Nucleus accumbens (tissue), 56 donors: Measurements from ENCODE around the gene VAT1L.

Experiments used
- DNase-seq, 56 donors: peaks; one replicate each; lab custom pipeline; 2025; lab: John Stamatoyannopoulos, UW

The VAT1L gene

DNA sequence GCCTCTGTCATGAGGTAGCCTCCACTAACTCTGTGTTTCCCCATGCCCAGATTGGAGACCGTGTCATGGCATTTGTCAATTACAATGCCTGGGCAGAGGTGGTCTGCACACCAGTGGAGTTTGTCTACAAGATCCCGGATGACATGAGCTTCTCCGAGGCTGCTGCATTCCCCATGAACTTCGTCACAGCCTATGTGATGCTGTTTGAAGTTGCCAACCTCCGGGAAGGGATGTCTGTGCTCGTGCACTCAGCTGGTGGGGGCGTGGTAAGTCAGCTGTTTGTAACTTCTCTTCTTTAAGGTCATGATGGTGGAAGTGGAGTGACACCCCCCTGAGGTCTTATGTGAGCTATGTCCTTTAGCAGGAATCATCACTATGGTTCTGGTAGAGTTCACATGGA, 36.8 kb downstream of the VAT1L start:
- DNase-seq: no peak

DNA sequence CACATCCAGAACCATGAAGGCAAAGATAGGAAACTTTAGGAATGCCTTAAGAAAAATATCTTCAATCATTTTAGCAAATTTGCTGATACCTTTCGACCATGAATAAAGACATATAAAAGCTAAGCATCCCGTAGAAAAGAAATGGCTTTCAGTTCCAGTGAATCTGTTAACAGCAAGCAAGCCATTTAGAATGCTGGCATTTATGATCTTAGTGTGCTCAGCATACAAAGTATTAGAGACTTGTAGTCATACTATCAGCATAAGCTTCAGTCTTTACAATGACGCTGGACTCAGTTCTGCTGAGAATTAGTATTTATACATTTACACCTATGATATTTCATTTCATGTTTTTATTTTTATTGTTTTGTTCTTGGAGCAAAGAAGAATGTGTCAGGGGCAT, 38.7 kb downstream of the VAT1L start:
- no peak for DNase-seq

DNA sequence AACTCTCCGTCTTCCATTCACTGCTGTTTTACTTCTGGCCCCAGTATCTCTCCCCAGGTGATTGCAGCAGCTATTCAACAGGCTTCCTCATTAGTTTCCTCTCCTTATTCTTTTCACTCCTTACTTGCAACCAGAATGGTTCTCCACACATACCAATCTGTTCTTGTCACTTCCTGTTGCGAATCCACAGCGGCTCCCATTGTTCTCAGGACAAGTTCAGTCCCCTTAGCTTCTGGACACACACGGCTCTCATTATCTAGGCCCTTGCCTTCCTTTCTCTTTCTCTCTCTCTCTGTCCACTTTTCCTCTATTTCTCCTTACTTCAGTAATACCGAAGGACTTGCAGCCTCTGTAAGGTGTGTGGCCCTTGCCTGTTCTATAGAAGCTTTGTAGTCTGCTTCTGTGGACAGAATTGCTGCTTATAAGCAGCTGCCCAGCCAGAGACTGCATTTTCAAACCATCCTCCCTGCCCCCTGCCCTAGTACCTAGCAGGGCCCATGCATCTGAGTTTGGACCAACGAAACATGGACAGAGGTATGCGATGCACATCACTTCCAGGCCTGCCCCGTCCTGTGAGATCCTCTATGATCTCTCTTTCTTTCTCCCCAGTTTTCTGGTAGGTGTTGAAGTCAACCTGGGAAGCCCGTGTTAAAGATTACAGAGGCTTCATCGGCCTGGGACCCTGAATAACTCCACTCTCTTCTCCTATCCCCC, 45.7 kb downstream of the VAT1L start:
- no peak for DNase-seq

DNA sequence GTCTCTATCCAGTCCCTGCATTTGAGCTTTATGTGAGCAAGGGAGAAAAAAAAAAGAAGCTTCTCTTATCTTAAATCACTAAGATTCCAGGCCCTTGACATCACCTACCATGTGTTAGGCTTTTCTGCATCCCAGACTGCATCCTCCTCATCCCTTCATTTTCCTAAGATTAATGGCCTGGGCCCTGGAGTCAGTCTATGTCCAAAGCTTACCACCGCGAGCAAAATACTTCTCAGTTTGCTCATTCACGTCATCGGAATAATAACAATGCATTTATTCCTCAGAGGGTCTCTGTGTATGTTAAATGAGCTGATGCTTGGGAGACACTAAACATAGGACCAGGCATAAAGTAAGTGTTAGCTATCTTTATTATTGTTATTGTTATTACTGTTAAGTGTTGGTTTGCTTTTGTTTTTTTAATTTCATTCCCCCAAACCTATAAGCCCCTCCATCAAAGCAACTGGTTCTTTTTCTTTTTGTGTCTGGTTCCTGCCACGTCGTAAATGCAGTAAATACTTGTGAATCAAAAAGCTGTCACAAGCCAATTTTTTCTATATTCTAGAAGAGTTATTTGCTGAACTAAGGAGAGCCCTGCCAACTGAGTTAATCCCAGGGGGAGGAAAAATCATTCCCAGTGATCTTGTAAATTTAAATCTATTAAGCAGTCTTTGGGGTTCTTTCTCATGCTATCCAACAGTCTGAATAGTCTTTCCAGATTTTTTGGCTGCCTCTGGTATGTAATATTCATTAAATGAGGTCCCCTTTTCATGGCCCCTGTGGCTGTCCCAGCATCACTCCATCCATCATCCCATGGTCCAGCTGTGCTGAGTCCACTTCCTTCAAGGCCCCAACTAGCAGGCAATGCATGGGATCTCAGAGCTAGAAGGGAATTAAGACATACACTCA, 46.5 kb downstream of the VAT1L start:
- DNase-seq: no peak

DNA sequence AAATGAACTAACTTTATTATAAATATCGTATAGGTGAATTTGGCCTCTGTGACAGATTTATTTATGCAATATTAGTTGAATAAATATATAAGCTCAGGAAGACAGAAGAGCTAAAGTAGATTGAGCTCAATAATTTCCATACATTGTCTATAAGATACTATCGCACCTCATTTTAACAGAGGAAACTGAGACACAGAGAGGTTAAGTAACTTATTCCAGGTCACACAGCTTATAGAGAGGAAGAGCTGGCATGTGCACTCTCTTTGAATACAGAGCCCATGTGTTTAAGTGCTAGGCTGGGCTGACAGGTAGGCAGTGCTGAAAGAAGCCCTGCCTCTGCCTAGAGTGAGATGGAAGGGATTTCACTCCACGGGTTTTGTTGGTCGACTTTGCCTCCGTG, 48.4 kb downstream of the VAT1L start:
- no peak for DNase-seq

DNA sequence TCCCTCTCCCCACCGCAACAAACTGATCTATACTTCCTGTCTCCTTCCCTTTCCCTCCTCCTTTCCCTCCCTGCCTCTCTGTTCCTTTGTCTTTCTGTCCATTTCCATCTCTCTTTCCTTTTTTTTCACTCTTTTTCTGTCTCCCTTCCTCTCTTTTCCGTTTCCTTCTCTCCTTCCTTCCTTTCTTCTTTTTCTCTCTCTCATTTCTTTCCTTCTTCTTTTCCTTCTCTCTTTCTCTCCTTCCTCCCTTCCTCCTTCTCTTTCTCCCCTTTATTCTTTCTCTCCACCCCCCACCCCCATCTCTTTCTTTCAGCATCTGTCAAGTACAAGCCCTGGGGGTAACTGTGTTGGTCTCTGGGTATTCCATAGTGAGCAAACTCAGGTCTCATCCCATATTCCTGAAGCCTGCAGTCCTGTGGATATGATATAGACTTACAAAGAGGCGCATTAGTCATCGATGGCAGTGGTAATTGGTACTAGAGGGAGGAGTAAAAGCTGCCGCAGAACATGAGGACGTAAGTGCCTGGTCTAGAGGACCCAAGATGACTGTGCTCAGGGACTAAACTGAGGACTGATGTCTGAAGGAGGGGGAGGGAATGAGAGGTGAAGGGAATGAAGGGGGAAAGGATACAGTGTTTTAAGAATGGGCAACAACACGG, 50.4 kb downstream of the VAT1L start:
- DNase-seq: no peak

DNA sequence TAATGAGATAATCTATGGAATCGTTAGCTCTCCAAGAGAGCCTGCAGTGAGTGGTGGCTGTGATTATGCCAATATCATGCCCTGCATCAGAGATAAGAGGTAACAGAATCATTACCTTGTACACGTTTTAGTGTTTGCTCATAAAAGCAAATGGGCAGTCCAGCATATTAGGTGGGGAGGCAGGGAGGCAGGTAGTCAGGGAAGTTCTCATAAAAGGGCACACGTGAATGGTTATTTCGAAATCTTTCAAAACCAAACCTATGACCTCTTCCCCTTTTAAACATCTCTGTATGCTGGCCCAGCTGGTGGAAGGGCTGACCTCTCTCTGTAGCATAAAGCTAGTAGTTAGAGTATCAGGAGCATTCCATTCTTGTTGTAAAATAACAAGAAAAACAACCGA, 51.7 kb downstream of the VAT1L start:
- no peak for DNase-seq

DNA sequence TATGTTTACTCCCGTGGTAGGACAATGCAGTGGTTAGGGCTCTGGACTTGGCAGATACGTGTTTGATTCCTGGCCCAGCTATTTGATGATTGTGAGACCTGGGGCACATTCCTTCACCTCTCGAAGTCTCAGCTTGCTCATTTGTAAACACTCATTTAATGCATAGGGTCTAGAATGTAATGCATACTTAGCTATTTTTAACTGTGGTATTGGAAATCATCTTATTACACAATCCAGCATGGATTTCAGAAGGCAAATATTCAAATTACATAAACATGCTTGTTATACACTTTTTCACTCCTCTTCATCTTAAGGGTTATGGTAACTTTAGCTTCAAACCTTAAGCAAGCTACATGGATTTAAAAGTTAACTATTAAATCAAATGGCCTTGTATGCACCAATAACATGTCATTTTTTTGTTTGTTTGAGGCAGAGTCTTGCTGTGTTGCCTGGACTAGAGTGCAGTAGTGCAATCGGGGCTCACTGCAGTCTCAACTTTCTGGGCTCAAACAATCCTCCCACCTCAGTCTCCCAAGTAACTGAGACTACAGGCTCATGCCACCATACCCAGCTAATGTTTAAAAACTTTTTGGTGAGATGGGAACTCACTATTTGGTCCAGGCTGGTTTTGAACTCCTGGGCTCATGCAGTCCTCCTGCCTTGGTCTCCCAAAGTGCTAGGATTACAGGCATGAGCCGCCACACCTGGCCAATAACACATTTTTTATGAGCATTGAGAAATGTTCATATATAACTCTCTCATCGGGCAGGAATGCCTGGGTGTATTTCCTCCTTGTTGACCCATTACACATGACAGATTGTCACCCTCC, 52.5 kb downstream of the VAT1L start:
- DNase-seq: no peak

DNA sequence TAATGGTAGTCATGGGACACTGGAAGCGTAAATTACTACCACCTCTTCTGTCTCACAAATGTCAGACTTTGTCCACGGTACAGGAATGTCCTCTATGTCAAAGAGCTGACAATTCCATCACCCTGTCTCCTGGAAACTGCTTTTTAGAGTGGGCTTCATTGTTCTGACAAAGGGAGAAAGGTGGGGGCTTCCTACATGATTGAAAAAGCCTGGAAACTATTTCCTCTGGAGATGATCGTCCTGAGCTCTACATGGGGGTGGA, 53.1 kb downstream of the VAT1L start:
- DNase-seq: no peak

DNA sequence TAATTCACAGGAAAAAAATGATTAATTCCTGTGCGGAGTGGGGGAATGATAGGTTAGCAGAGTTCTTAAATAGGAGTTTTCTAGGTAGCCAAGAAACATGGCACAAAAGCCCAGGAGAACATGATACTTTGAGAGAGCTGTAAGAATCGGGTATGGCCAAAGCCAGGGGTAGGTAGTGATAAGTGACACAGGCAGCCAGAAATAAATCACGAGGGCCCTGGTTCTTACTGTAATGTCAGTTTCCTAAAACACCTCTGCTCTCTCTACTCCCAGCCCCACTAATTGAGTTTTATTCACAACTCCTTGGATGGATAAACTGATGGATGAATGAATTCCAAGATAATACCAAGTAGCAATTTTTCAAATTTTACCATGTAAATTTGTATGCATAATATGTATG, 54.1 kb downstream of the VAT1L start:
- DNase-seq: no peak

DNA sequence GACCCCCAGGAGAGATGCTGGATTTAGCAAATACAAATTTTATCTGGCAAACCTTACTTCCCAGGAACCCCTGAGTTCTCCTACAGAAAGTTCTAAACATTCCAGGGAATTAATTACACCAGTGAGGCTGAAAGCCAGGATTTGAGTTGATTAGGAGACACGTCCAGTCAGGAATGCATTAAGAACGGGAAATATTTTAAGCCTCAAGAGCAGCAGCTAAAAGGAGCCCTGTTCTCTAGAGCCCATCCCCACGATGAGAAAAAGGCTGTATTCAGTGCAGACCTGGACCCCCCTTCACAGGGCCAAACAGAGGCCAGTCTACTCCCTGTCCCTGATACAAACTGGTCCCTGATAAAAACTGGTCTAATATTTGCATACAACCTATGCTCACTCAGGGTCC, 55.0 kb downstream of the VAT1L start:
- DNase-seq: no peak

DNA sequence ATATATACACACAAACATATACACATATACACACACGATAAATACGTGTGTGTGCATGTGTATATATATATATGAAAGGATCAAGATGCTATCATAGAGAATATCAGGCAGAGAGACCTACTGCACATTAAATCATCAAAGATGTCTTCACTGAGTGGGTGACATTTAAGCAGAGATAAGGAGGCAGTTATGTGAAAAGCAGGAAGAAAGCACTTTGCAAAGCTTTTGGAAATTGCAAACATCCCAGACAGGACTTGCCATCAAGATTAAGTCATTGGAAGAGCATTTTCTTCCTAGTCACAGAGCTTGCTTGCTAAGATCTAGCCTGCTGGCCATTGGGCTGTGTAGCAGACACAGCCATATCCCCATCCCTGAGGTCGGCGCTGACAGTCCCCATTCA, 56.4 kb downstream of the VAT1L start:
- no peak for DNase-seq

DNA sequence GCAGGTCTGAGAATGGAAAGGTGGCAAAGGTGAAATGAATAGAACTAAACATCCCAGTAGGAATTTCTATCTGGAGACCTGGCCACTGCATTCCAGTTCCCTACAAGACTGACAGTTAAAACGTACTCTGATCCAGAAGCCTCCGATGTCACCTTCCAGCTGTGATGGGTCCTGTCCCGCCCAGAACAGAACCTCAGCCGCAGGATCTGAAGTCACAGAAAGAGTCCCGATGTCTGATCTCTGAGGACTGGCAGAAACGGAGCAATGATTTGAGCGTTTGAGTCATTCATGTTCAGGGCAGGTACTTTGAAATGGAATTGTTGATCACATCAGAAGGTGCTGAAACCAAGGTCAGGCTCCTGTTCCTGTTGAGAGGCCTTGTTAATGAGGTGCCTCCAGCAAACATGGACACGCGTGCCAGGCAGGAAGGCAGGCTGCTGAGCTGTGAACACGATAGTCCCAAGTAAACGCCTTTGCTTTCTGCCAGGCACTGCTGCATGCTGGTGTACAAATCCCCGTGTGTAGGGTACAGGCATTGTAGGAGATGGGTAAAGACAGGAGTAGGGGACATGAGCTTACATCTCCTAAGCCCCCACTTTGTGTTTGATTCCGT, 61.4 kb downstream of the VAT1L start:
- DNase-seq: no peak

DNA sequence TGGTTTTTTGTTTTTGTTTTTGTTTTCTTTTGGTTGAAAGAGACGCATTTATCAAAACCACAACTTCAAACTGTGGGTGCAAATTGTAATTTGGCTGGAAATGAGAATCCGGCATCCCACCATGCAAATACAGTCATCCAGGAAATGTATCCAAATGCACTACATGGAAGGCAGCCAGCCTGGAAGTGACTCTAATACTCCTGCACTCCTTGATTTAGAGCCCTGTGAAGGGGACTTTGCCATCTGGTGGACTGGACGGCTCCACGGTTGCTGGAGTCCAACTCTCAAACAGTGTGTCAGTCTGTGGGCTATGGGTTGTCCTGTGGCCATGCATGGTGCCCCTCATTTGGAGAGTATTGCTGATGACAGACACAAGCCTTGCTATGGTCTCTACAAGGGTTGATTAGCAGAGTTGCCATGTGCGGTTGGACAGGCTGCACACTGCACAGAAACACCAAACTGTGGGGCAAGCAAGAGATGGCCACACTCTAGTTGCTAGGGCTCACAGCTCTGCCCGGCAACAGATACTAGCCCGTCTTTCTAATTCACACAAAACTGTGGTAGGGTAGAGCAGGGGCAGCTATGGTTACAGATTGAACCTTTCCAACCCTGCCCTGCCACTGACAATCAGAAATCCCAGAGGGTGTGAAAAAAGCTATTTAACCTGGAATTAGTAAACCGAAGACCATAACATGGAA, 62.4 kb downstream of the VAT1L start:
- DNase-seq: no peak

DNA sequence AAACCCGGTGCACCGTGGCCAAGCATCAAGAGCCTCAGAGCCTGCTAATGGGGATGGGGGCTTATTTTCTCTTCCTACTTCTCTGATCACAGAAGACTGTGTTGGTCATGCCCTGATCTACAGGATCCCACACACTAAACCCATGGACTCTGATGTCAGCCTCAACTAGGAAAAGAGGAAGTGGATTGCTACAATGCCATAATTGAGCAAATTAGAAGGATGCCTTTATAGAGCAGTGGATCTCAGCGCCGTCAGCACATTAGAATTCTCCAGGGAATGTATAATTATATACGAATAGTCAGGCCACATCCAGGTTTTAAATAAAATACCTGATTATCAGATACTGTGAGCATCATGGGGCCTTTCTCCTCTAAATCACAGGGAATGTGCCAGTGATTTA, 64.8 kb downstream of the VAT1L start:
- DNase-seq: no peak

DNA sequence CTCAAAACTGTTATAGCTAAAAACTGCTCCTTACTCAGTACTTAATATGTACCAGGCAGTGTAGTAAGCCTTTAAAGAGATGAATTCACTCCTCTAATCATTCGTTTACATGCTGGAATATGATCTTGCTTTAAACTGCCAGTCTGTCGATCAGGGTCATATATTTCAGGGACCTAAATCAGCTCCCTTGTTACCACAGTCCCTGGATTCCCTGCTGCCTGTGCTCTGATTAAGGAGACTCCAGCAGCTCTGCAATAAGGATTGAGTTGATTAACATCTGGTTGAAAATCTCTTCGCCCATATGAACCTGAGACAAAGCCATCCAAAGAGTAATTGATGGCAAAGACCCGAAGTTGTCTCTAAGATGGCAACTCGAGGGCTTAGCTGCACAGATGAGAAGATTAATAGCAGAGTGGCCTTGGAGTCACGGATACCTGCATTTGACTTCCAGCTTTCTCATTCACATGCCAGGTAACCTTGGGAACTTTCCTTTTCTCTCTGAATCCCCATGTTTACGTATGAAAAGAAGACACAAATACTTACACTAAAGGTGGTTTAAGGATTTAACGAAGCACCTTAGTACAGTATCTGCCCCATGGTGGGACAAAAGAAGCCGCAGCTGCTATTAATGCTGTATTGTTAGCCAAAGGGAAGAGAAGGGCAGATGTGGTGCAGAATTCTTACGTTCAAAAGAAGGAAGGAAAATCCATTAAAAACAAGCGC, 68.2 kb downstream of the VAT1L start:
- no peak for DNase-seq

DNA sequence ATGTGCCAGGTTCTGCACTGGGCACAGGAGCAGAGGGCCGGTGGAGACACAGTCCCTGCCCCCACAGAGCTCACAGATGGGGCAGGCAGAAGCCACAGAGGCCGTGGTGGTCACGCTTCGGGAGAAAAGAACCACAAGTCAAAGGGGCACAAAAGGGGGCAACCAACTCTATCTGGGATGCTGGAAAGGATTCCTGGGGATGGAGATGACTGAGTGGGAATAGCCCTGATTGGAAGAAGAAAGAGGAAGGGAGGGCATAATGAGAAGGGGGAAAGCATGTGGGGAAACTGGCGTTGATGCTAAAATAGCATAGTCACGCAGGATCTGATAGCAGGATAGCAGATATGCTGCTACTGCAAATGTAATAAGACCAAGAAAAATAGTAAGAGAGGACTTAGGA, 69.7 kb downstream of the VAT1L start:
- no peak for DNase-seq

DNA sequence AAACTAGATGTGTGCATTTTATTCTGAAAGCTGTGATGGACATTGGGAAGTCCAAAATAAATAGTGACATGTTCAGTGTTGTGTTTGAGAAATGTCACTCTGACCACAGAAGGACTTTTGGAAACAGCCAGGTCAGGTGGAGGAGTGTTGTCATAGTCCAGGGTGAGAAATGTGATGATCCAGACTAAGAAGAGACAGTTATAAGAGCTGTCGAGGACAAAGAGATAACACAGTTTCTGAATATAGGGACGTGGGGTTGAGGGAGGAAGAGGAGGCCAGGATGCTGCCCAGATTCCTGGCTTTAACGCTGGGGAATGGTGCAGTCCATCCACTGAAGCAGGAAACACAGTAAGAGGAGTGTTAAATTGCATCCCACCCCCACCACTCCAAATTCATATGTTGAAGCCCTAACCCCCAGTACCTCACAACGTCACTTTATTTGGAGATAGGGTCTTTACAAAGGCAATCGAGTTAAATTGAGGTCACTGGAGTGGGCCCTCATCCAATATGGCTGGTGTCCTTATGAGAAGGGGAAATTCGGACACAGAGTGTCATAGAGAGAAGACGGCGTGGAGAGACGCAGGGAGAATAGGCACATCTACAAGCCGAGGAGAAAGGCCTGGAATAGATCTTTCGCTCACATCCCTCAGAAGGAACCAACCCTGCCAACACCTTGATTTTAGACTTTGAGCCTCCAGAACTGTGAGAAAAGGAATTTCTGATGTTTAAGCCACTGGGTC, 71.3 kb downstream of the VAT1L start:
- DNase-seq: no peak

DNA sequence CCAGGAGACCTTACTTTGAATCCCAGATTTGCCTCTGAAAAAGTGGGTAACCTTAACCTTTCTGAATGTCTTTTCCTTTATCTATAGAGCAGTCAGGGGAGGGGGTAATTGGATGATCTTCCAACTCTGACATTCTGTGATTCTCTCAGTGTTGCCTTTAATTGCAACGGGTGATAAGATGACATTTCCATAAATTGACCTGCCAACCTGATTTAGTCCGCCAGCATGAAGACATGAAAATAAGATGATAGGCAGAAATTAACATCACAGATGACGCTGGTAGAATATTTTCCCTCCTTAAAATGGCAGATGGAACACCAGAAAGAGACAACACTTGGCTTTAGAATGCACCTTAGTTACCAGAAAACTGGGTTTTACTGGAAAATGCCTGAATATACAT, 72.6 kb downstream of the VAT1L start:
- DNase-seq: no peak
